GOT3 (cell line): Measurements from ENCODE around the gene RPS6KA6.

ENCODE experiments used
- DNase-seq: peaks from one replicate; lab custom pipeline; 2025; ENCODE audit warnings: mixed read lengths; lab: John Stamatoyannopoulos, UW

RPS6KA6 gene

GRCh38 chrX:84187533-84188319, at the start of gene RPS6KA6:
Gene RPS6KA6 (minus strand): TSS chrX:84188199. CDS start chrX:84187899, 300 bp downstream.
- DNase-seq = no peak

DNA sequence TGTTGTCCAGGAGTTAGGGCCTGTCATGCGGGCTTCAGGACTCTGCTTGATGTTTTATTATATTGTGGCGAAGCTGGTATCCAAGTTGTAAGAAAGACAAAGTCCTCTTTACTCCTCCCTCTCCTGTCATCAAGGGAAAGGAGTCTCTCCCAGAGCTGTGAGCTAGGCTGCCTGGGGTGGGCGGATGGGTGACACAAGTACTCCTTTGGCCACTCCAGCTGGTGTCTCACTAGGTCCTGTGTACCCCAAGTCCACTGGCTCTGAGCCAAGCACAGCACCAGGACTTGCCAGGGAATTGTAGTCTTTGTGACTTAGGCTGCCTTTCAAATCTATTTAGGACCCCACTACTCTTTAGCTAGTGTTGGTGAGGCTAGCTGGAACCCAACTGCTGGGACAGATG, 36.7 kb upstream of the RPS6KA6 start:
- no peak for DNase-seq

GRCh38 chrX:84223261-84223660, 35.3 kb upstream of the RPS6KA6 start:
- DNase-seq = no peak

DNA sequence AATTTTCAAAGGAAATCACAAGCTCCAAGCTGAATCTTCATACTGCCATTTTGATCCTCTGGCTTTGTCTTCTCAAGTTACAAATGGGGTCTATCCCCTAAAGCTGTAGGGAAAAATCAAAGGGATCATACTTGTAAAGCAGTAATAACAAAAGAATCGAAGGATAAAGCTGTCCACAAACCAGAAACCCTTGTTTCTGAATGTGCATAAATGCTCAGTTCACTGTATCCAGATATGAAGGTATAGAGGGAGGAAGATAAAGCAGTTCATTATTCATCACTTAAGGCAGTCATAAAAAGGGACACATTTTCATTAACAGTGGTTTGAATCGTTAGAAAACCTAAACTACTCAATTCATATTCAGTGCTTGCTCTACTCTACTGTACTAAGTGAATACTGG, 33.2 kb upstream of the RPS6KA6 start:
- no peak for DNase-seq

GRCh38 chrX:84219551-84219950, 31.6 kb upstream of the RPS6KA6 start:
- DNase-seq = no peak

DNA sequence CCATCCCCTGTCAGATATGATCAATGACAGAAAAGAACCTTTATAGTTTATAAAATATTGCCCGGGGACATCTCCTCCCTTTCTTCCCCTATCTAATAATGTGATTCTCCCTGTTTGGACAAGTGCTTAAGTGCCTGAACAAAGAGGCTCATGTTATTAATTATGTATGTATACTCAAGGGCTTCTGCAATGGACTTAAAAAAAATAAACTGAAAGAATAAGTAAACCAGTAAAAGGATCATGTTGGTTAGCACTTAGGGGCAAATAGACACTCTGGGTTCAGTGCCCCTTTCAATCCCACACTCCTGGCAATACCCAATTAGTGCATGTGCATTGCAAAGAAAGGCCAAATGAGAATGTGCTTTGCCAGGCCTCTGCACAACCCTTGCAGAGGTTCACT, 30.7 kb upstream of the RPS6KA6 start:
- no peak for DNase-seq

GRCh38 chrX:84216881-84217280, 28.9 kb upstream of the RPS6KA6 start:
- no peak for DNase-seq

- DNase-seq = no peak
Measured at GRCh38 chrX:84216406-84216805, 28.4 kb upstream of the RPS6KA6 start.

DNA sequence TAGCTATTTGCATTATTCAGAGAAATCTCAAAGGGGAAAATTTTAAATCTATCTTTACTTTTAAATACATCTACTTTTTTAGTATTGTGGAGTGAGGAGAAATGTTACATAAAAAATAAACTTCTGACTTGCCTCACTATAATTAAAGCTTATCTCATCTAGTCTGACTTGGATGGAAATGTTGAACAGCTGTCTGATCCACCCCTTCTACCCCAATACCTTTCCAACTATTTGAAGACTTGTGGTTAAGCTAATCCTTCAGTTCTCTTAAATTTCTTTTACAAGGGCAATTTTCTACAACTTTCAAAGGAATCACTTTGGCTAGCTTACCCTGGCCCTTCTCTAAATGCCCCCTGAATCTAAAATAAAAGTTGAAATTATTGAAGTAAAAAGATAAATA, 17.3 kb upstream of the RPS6KA6 start:
- no peak for DNase-seq

- DNase-seq = no peak
Measured at GRCh38 chrX:84199688-84200087, 11.7 kb upstream of the RPS6KA6 start.

GRCh38 chrX:84197550-84197949, 9.6 kb upstream of the RPS6KA6 start:
- no peak for DNase-seq

DNA sequence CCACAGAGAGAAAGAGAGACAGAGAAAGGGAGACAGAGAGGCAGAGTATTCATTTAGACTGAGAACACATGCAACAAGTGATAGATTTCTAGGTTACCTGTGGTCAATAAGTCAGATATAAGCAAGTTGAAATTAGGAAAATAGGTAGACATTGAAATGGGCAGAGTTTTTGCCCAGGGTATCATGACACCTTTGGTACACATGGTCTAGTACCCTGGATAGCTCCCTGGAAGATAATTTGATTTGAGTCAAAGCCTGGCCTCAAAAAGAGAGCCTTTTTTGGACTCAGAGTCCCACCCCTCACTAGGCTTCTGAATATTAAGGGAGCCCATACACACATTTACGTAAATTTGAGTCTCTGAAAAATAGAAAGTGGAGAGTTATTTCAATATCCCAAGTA, 4.0 kb upstream of the RPS6KA6 start:
- DNase-seq = no peak

DNA sequence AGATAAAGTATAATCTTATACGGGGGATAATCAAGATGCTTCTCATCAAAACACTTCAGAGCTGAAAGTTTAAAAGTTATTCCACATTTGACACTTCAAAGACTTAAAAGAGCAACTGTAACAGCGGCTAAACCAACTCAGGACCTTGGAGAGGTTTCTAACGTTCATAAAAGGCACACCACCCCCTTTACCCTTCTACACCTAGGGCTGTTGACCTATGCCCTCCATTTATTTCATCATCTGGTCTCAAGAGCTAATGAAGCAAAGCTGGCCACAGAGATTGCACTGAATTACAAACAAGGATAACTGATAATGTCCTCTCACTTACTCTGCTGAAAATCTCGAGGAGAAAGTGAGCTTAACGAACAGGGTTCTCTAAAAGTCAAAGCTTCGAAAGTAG, 1.1 kb upstream of the RPS6KA6 start:
- no peak for DNase-seq

GRCh38 chrX:84188320-84188834, 378 bp upstream of the RPS6KA6 start:
- DNase-seq = no peak

DNA sequence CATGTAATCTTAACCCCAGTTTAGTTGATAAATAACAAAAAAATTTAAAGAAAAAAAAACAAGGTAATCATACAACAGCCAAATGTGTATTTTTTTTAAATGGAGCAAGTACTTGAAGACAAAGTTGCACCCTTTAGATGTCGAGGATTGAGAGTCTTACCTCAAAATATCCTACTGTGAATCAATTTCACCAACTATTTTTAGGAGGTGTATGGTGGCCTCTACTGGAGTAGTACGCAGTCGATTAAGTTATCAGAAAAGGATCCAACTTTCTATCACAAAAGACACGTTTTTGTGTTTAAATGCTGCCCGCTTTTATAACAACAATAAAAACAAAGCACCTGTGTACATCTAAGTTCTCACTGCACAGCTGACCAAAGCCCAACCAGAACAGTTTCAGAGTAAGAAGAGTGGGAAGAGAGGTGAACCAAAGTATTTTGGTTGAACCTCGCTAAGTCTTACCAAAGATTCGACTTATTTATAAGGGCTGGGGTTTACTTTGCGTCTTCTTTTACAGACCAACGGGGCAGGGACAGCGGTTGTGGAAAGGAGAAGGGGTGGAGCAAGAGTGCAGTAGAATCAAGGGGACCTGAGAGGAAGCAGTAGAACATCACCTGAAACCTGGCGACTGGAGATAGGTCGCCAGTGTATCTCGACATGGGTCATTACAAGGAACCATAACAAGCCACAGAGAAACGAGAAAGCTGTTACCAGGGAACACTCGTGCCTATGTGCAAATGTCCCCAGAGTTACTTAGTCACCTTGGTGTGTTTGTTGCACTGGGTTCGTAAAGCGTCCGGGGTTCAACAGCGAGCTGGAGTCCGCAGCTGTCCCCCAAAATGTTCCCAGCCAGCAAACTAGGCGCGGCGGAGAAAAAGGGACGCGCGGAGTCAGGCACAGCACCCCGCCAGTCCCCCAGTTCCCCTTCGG, 1.1 kb downstream of the RPS6KA6 start:
- no peak for DNase-seq

DNA sequence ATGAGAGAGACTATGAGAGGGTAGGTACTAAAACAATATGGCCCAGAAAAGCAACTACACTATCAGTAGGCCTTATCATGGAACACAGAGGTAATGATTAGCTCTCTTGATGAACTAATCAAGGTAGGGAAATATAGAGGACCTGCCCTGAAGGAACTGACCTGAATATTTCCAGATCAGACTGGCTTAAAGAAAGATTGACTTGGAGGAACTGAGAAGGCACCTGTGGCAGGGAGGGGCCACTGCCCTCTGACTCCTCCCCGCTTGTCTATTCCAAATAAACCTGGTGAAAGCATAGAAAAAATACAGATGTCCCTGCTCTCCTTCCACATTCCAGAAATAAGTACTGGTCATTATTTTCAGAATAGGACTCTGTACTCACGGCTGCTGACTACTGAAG, 5.5 kb downstream of the RPS6KA6 start:
- no peak for DNase-seq

GRCh38 chrX:84175958-84176357, 12.0 kb downstream of the RPS6KA6 start:
- no peak for DNase-seq

GRCh38 chrX:84175274-84175673, 12.7 kb downstream of the RPS6KA6 start:
- no peak for DNase-seq

- DNase-seq = no peak
Measured at GRCh38 chrX:84174348-84174747, 13.7 kb downstream of the RPS6KA6 start.

GRCh38 chrX:84170931-84171330, 17.1 kb downstream of the RPS6KA6 start:
- DNase-seq = no peak

GRCh38 chrX:84168574-84168973, 19.4 kb downstream of the RPS6KA6 start:
- DNase-seq = no peak

GRCh38 chrX:84168095-84168494, 19.9 kb downstream of the RPS6KA6 start:
- no peak for DNase-seq

DNA sequence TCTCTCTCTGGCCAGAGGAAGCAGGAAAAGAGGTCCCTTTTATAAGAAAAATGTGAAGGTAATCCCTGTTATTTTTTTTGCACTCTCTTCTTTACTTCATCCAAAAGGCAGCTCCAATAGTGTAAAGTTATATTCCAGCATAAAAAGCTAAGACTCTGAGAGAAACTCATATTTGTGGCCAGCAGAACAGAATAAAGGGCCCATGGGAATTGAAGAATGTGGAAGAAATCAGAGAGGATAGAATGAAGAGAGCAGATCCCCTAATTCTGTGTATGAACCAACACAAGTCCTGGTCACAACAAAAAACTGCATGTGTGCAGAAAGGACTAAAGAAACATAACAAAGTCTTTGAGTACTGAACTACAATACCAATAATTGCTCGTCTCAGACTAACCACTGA, 22.3 kb downstream of the RPS6KA6 start:
- DNase-seq = no peak
